Retinal pigment epithelial cell (primary cell): ENCODE results near the gene GALNT17.

Source experiments
- DNase-seq: peaks from one replicate; pipeline ENCODE4 v3.0.0-alpha.2; 2010; ENCODE audit warnings: low read depth
- H3K4me3 ChIP-seq: 2 replicates; pipeline ENCODE4 v1.5.1; 2011; ENCODE audit warnings: mild to moderate bottlenecking, low read length, control low read depth, moderate library complexity
- CTCF ChIP-seq: conservative IDR thresholded peaks from 2 replicates; pipeline ENCODE4 v1.5.1; 2011; ENCODE audit warnings: low read depth, low read length, control low read depth, inconsistent platforms

GALNT17 gene

GRCh38 chr7:71389976-71390375 is 258.0 kb downstream of the GALNT17 start:
- H3K4me3 ChIP-seq = no peak overlapping the region
- TF ChIP-seq CTCF = no peak

GRCh38 chr7:71393661-71394060 is 261.7 kb downstream of the GALNT17 start:
- DNase-seq = no peak
- no peak for TF ChIP-seq CTCF
- no peak overlapping the region for H3K4me3 ChIP-seq

More at GRCh38 chr7:71389976-71390375, 258.0 kb downstream of the GALNT17 start:
- no peak for DNase-seq

GRCh38 chr7:71402684-71403083 is 270.7 kb downstream of the GALNT17 start:
- H3K4me3 ChIP-seq = no peak overlapping the region
- no peak for TF ChIP-seq CTCF
- no peak for DNase-seq

- no peak for DNase-seq
- no peak for TF ChIP-seq CTCF
These were observed 271.4 kb downstream of the GALNT17 start for GRCh38 chr7:71403202-71403946.

GRCh38 chr7:71404726-71405345 is 272.9 kb downstream of the GALNT17 start:
- no peak for TF ChIP-seq CTCF
- no peak overlapping the region for H3K4me3 ChIP-seq
- DNase-seq = no peak

More at GRCh38 chr7:71403202-71403946, 271.4 kb downstream of the GALNT17 start:
- no peak overlapping the region for H3K4me3 ChIP-seq

- no peak for TF ChIP-seq CTCF
- no peak overlapping the region for H3K4me3 ChIP-seq
- no peak for DNase-seq
These were observed 276.3 kb downstream of the GALNT17 start for GRCh38 chr7:71408271-71408670.
